Mesenteric fat pad (tissue), 1 donor: ENCODE results near the gene ZNF543. TPM values are rescaled to one million over a fixed set of nuclear protein-coding genes. Genes with fewer than 3 reads are reported as not detected.
"Not testable (repeated sequence)": the region's sequence is repeated elsewhere in the genome, so short reads cannot be mapped to it uniquely, and the experiment has no call there.

ENCODE experiments used
- DNase-seq: peaks from one replicate; pipeline ENCODE4 v3.0.0-alpha.2; 2020; ENCODE audit warnings: low spot score
- long read RNA-seq: library from polyadenylated mRNA; unstranded; transcript quantifications from one replicate; pipeline ENCODE4 v2.0.0, GENCODE V29; 2020
- total RNA-seq: library from RNA; stranded (reverse); fragmentation: NEBNext Ultra II Directional; extraction: Animal tissue kit (Norgen Biotek cat#: 25700); gene quantifications from one replicate; pipeline ENCODE4 v1.2.1, GENCODE V29; 2021
- donor health status: DM: yes; HTN: yes; CAD: no.

The ZNF543 gene
- 5.3 TPM for total RNA-seq
- long read RNA-seq, partial matches to known transcripts, result 0 of 5 reads
- long read RNA-seq, other reads (novel, unspliced or antisense), result 4 of 5 reads

- peak; percentile 98 for DNase-seq
These were observed at the start of gene ZNF543 for GRCh38 chr19:57320180-57321084. ZNF543 (plus strand) TSS chr19:57320472; CDS start chr19:57320854, 382 bp downstream.

- no peak for DNase-seq
These were observed 49.0 kb upstream of the ZNF543 start for GRCh38 chr19:57271280-57271679.

GRCh38 chr19:57273014-57273413 is 47.3 kb upstream of the ZNF543 start:
- no peak for DNase-seq

GRCh38 chr19:57276430-57276829 is 43.8 kb upstream of the ZNF543 start:
- DNase-seq, result no peak

DNA sequence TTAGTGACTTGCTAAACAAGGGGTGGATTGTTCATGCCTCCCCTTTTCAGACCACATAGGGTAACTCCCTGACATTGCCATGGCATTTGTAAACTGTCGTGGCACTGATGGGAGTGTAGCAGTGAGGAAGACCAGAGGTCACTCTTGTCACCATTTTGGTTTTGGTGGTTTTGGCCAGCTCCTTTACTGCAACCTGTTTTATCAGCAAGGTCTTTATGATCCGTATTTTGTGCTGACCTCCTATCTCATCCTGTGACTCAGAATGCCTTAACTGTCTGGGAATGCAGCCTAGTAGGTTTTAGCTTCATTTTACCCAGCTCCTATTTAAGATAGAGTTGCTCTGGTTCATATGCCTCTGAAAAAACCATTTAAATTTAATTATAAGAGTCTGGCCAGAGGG is 41.8 kb upstream of the ZNF543 start:
- not testable (repeated sequence) for DNase-seq

- DNase-seq, result peak; percentile 96
These were observed 40.7 kb upstream of the ZNF543 start for GRCh38 chr19:57279418-57280164.

GRCh38 chr19:57280165-57280961 is 39.9 kb upstream of the ZNF543 start, which contains the start of gene ZNF460:
ZNF460 (plus strand) TSS chr19:57280485; CDS start chr19:57280807, 322 bp downstream.
- peak; percentile 99 for DNase-seq

- no peak for DNase-seq
These were observed 39.3 kb upstream of the ZNF543 start for GRCh38 chr19:57280962-57281400.

- DNase-seq, result no peak
These were observed 38.1 kb upstream of the ZNF543 start for GRCh38 chr19:57282011-57282643.

DNA sequence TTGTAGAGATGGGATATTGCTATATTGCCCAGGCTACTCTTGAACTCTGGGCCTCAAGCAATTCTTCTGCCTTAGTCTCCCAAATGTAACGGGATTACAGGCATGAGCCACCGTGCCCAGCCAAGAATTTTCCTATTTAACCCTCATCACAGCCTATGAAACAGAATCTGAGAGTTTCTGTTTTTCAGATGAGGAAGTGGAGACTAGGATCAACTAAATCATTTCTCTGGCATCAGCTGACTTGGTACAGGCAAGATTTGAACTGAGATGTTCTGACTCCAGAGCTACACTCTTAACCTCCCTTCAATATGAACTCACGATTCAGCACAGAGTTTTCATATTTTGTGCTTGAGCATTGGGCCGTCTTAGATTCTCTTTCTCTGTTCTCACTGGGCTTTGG is 31.9 kb upstream of the ZNF543 start:
- DNase-seq, result no peak

DNA sequence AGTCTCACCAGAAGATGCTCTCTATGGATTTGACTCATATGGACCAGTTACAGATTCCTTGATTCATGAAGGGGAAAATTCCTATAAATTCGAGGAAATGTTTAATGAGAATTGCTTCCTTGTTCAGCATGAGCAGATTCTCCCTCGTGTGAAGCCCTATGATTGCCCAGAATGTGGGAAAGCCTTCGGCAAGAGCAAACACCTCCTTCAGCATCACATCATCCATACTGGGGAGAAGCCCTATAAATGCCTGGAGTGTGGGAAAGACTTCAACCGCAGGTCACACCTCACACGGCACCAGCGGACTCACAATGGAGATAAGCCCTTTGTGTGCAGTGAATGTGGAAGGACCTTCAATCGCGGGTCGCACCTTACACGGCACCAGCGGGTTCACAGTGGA is 29.3 kb upstream of the ZNF543 start:
- no peak for DNase-seq

GRCh38 chr19:57292547-57292946 is 27.7 kb upstream of the ZNF543 start:
- no peak for DNase-seq

GRCh38 chr19:57293719-57294118 is 26.6 kb upstream of the ZNF543 start:
- DNase-seq, result no peak

DNA sequence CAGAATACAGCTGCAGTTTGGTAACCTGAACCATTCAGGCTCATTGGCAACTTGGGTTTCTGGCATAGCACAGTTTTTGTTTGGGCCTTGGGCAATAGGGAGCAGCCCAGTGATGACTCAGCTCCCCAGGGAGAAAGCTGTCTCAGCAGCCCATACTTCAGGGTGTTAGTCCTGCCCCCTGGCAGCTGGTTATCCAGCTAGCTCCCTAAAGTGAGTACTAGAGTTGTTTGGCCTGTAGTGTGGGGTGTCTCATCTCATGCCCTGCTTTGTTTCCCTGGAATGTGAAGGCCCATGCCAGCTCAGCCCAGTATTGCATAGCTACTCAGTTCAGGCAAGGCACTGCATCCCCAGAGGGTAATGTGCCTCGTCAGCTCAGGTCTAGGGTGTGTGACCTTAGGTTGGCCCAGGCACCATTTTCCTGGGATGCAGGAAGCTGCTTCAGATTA is 18.2 kb upstream of the ZNF543 start:
- DNase-seq, result no peak

- DNase-seq, result no peak
These were observed 17.4 kb upstream of the ZNF543 start for GRCh38 chr19:57302727-57303401.

DNA sequence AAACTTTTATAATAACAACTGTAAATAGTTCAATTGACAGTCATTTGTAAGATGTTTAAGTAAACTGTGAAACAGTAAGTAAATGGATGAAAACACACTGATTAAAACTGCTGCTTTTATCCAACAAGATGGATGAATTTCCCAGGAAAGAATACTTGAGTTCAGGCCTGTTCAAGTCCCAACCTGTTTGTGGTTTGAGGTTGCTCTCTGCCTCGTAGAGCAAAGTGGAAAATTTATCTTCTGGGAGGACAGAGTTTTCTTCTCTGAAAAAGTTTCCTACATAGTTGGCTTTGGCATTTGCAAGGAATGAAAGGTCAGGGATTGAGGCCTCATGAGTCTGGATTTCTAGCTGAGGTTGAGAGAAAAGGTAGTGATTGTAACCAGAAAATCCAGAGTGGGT is 15.2 kb upstream of the ZNF543 start:
- DNase-seq, result no peak

- DNase-seq, result no peak
These were observed 11.8 kb upstream of the ZNF543 start for GRCh38 chr19:57308514-57308913.

DNA sequence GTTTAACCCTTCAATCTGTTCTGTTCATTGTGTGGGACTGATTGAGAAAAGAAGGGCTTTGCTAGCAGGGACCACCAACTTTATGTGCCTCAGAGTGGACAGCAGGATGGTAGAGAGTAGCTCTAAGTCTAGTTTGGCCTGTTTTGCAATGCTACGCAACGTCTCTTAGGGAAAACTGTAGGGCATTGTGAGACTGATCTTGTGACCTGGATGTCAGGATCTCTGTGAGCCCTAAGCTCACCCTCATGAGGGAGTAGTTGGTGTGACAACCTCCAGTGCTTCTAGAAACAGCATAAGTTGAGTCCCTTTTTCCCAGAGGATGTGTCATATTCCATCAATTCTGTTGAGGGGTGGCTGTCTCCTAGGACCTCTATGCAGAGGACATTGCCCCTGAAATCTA is 9.5 kb upstream of the ZNF543 start:
- no peak for DNase-seq

- DNase-seq, result no peak
These were observed 6.1 kb upstream of the ZNF543 start for GRCh38 chr19:57314146-57314545.

DNA sequence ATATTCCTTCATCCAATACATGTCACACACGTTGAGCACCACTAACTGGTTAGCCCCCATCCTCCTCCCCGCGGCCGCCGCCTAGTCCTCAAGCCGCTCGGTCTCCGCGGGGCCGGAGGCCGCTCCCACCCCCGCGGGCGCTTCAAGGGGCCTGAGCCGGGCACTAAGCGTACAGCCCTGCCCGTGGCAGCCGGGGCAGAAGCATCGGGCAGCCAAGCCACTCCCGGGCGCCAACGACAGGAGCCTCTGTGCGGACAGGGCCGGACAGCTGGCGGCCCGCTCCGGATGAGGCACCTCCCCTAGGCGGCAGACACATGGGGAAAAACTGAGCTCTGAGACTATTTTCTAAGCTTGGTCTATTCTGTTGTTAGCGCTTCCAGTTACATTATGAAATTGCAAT is 2.8 kb upstream of the ZNF543 start:
- DNase-seq, result no peak
